Mesothelial cell of epicardium (in vitro differentiated cells): ENCODE measurements around the gene DUSP16. TPM values are rescaled to one million over a fixed set of nuclear protein-coding genes. Genes with fewer than 3 reads are reported as not detected.

Experiments
- DNase-seq, 2 experiments: peaks; one replicate each; pipeline ENCODE4 v3.0.0; 2021; ENCODE audit warnings: low spot score in 2 of 2; ENCODE audit not compliant: unreplicated experiment in 2 of 2
- H3K27ac Mint-ChIP-seq: 2 replicates; pipeline ENCODE4 v1.8.0; 2021; ENCODE audit warnings: mixed read lengths
- H3K27me3 Mint-ChIP-seq: 2 replicates; pipeline ENCODE4 v1.8.0; 2021; ENCODE audit warnings: low read depth, mixed read lengths
- H3K36me3 Mint-ChIP-seq: 2 replicates; pipeline ENCODE4 v1.8.0; 2021; ENCODE audit warnings: mixed read lengths
- H3K4me1 Mint-ChIP-seq: 2 replicates; pipeline ENCODE4 v1.8.0; 2021; ENCODE audit warnings: mixed read lengths
- H3K4me3 Mint-ChIP-seq: 2 replicates; pipeline ENCODE4 v1.8.0; 2021; ENCODE audit warnings: mild to moderate bottlenecking, moderate library complexity, mixed read lengths
- H3K9me3 Mint-ChIP-seq: 2 replicates; pipeline ENCODE4 v1.8.0; 2021; ENCODE audit warnings: mixed read lengths
- total RNA-seq: library from RNA; stranded (reverse); gene quantifications from 3 replicates; pipeline ENCODE4 v1.2.1, GENCODE V29; 2021
- TF ChIP-seq, protein P1 (sequence below): fragments of 200-600 bp; sonication (generic); IDR thresholded peaks from one replicate; pipeline ENCODE4 v1.5.0; 2021; ENCODE audit warnings: antibody characterized with exemption; ENCODE audit not compliant: unreplicated experiment

The DUSP16 gene
- total RNA-seq, 1 donor from 2014 or later = 31.5 TPM

DNA sequence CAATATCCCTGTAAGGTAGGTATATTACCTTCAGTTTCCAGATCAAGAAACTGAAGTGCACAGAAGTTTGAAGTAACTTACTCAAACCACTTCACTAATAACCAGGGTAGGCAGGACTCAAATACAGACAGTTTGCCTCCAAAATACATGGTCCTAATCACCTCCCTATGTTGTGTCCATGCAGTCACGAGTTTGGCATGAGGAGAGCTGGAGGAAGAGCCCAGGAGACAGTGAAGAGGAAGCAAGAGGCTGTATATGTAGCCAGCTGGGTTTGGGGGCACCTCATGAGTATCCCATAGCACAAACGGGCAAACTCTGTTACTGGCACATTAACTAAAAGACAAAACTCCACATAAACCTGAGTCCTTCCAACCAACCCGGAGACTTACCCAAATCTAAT, 79.2 kb downstream of the DUSP16 start:
- TF ChIP-seq, protein P1, sequence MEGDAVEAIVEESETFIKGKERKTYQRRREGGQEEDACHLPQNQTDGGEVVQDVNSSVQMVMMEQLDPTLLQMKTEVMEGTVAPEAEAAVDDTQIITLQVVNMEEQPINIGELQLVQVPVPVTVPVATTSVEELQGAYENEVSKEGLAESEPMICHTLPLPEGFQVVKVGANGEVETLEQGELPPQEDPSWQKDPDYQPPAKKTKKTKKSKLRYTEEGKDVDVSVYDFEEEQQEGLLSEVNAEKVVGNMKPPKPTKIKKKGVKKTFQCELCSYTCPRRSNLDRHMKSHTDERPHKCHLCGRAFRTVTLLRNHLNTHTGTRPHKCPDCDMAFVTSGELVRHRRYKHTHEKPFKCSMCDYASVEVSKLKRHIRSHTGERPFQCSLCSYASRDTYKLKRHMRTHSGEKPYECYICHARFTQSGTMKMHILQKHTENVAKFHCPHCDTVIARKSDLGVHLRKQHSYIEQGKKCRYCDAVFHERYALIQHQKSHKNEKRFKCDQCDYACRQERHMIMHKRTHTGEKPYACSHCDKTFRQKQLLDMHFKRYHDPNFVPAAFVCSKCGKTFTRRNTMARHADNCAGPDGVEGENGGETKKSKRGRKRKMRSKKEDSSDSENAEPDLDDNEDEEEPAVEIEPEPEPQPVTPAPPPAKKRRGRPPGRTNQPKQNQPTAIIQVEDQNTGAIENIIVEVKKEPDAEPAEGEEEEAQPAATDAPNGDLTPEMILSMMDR = no peak
- Mint-ChIP-seq H3K27me3 (no peaks in the 10 kb centered on the region), H3K4me1 (no peaks in the 10 kb centered on the region), H3K36me3 (peaks cover 29% of the 10 kb centered on the region), H3K4me3 (no peak overlapping the region), H3K9me3 (no peaks in the 10 kb centered on the region), H3K27ac (no peak overlapping the region)
- no peak for DNase-seq

DNA sequence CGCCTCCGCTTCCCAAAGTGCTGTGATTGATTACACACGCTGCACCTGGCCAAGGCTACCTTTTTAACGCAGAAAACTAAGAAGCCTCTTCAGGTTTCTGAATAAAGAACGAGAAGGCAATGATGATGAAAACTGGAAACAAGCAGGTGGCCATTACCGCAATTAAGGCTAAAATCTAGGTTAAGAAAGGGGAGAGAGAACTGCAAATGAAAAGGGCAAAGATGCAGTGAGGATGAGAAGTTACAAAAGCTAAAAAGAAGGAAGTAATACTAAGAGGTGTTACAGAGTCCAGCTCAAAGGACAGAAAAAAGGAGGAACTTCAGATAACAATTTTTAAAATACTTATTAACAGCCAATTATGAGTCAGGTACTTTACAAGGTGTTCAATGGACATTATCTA, 79.7 kb downstream of the DUSP16 start:
- H3K27ac Mint-ChIP-seq = no peak overlapping the region
- H3K4me3 Mint-ChIP-seq = no peak overlapping the region
- peaks cover 31% of the 10 kb centered on the region for H3K36me3 Mint-ChIP-seq
- H3K9me3 Mint-ChIP-seq = no peaks in the 10 kb centered on the region
- H3K27me3 Mint-ChIP-seq = no peaks in the 10 kb centered on the region
- no peaks in the 10 kb centered on the region for H3K4me1 Mint-ChIP-seq
- no peak for DNase-seq
- TF ChIP-seq, protein P1 = no peak

DNA sequence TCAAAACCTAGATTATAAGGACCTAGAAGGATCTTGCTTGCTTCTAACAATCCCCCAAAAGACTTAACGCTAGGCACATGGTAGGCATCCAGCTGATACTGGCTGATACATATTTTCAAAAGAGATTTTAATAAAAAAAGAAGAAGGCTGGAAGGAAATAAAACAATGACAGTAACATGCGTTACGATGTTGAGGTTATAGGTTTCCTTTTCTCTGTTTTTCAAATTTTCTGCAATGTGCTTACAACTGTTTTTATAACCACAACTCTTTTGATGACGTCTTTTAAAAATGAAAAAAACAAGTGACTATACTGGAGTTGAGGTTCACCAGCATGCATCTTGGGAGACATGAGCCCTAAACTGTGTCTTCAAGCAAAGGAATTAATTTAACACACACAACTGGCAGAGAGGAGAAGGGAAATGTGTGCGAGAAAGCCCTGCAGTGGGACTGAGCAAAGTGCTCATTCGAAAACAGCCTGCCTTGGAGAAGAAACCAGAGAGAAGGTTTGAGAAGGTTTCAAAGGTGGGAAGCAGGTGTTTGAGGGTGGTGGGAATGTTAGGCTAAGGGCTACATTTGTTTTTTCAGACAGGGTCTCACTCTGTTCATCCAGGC, 80.4 kb downstream of the DUSP16 start:
- no peaks in the 10 kb centered on the region for H3K4me1 Mint-ChIP-seq
- H3K9me3 Mint-ChIP-seq = no peaks in the 10 kb centered on the region
- H3K27ac Mint-ChIP-seq = no peak overlapping the region
- no peak for DNase-seq
- no peak overlapping the region for H3K4me3 Mint-ChIP-seq
- H3K27me3 Mint-ChIP-seq = no peaks in the 10 kb centered on the region
- TF ChIP-seq, protein P1 = no peak
- peaks cover 38% of the 10 kb centered on the region for H3K36me3 Mint-ChIP-seq

DNA sequence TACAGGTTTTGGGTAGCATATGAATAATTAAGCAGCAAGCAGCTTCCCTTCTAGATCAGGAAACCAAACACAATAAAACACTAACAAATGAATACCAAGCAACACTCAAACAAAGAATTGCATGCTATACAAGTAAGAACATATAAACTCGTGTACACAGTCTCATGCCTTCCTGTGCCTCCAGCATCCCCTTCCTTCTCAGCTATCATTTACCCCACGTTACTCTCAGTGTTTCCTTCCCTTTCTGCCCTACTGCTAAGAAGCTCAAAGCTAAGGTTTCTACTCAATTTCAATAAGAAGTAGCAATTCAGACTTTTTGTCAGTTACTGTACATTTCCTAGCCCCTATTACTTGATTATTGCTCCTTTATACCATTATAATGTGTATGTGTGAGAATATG, 81.0 kb downstream of the DUSP16 start:
- H3K27me3 Mint-ChIP-seq = no peaks in the 10 kb centered on the region
- no peak for DNase-seq
- TF ChIP-seq, protein P1 = no peak
- H3K9me3 Mint-ChIP-seq = no peaks in the 10 kb centered on the region
- no peak overlapping the region for H3K27ac Mint-ChIP-seq
- peaks cover 41% of the 10 kb centered on the region for H3K36me3 Mint-ChIP-seq
- no peaks in the 10 kb centered on the region for H3K4me1 Mint-ChIP-seq
- H3K4me3 Mint-ChIP-seq = no peak overlapping the region

DNA sequence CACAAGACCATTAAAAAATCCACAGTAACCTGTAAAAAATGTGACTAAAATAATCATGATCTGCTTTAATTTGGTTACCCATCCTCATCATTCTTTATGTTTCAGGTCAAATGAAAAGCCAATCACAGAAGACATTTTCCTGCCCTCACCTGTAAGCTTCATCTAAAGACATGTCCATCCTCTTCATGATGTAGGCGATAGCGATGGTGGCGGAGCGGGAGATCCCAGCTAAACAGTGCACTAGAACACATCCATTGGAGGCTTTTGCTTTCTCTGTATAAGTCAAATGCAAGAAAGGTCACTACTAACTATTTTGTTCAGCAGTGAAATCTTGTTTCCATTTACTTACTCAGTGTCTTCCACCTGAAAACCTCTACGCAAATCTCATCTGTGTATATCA, 82.6 kb downstream of the DUSP16 start:
- TF ChIP-seq, protein P1 = no peak
- Mint-ChIP-seq H3K9me3 (no peaks in the 10 kb centered on the region), H3K36me3 (peaks cover 43% of the 10 kb centered on the region), H3K27me3 (no peaks in the 10 kb centered on the region), H3K4me3 (no peak overlapping the region), H3K4me1 (no peaks in the 10 kb centered on the region), H3K27ac (no peak overlapping the region)
- no peak for DNase-seq

DNA sequence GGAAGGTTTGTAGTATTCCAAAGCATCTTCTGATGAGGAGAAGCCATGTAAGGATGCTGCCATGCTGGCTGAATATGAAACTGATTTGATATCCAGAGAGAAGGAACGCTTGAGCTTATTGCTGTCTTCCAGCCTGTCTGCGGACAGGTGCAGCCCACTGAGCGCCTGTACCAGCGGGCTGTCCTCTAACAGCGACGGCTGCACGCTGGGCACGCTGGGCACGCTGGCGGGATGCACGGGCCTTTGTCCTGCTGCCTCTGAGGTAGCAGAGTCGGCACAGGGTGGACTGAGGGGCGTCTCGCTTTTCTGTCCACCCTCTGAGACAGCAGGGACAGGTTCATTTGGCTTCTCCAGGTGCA, 85.2 kb downstream of the DUSP16 start:
- Mint-ChIP-seq H3K4me1 (no peaks in the 10 kb centered on the region), H3K27me3 (no peaks in the 10 kb centered on the region), H3K4me3 (no peak overlapping the region), H3K27ac (no peak overlapping the region), H3K9me3 (peaks cover 5% of the 10 kb centered on the region), H3K36me3 (peaks cover 47% of the 10 kb centered on the region)
- no peak for DNase-seq
- TF ChIP-seq, protein P1 = no peak
